ENCODE measurements around the gene ATN1.

ATN1 gene

GRCh38 chr12:6975297-6976032 is 47.7 kb downstream of the ATN1 start:
- DNase-seq (ENCODE audit: low spot score): no peak

DNA sequence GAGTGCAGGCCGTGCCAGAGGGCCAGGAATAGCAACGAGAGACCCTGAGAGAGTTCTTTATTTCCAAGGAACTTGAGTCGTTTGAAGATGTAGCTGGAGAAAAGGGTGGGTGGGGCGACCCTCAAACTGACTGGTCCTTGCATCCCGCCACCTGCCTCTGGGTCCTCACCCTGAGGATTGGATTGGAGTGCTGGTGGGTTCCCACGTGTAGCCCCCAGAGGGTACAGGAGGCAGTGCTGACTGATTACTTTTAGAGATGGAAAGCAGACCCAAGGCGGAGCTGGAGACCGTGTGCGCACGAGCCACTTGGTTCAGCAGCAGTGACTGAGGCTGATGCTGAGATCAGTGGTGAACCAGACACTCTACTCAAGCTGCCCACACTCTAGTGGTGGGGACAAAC is 49.9 kb downstream of the ATN1 start:
- DNase-seq (ENCODE audit: low spot score): no peak

DNA sequence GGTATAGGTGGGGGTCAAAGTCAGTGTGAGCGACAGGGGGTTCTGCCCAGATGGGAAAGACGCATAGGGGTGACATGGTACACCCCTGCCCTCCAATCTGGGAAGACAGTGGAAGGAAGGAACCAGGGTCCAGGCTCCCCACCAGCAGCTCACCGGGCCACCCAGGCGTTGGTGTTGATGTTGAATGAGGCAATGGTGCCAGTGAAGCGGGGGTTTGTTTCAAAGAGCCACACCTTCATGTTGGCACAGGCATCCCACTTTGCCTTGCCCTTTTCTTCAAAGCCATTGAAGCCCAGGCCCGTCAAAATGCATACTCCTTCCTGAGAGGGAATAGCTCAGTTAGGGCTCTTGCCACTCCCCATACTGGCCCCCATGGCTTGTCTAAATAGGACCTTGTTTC is 50.4 kb downstream of the ATN1 start:
- no peak for DNase-seq (ENCODE audit: low spot score)

DNA sequence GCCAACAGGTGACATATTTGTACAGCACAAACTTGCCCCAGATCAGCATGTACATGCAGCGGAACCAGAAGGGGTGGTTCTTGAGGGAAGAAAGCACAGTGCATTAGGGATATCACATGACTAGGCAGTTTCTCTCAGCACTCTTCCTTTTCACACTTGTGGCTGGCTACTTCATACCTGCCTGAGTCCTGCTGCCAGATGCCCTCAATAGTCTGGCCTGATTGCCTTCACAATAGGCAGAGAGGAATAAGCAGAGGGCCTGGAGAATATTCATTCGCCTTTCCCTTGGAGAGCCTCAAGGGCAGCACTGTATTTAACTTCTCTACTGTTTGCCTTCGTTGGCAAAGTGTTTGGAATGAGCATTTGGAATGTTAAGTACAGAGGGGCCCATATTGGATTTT is 50.9 kb downstream of the ATN1 start:
- no peak for DNase-seq (ENCODE audit: low spot score)

- no peak for DNase-seq (ENCODE audit: low spot score)
These were observed 51.3 kb downstream of the ATN1 start for GRCh38 chr12:6979021-6979420.

DNA sequence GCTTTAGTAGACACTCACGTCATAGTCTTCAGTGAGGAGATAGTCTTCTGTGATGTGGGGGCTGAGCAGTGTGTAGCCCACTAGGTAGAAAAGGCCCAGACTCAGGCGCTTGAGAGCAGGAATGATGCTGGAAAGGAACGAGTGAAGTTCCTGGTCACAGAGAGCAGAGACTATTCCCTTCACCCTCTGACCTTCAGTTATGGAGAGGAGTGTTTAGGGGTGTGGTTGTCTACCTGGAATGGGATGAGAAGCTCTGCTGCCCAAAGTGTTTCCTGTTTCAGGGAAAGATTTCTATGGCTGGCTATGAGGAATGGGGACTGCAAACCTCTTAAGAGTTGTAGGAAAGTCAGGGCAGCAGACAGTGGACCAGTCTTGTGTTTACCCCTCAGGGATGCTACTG is 51.7 kb downstream of the ATN1 start:
- no peak for DNase-seq (ENCODE audit: low spot score)

DNA sequence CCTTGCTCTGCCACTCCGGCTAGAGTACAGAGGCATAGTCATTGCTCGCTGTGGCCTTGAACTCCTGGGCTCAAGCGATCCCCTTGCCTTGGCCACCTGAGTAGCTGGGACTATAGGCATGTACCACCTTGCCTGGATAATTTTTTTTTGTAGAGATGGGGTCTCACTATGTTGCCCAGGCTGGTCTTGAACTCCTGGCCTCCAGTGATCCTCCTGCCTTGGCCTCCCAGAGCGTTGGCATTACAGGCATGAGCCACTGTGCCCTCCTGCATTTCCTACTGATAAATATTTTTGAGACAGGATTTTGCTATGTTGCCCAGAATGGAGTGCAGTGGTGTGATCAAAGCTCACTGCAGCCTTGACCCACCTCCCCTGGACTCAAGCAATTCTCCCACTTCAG is 52.3 kb downstream of the ATN1 start:
- DNase-seq (ENCODE audit: low spot score): no peak

DNA sequence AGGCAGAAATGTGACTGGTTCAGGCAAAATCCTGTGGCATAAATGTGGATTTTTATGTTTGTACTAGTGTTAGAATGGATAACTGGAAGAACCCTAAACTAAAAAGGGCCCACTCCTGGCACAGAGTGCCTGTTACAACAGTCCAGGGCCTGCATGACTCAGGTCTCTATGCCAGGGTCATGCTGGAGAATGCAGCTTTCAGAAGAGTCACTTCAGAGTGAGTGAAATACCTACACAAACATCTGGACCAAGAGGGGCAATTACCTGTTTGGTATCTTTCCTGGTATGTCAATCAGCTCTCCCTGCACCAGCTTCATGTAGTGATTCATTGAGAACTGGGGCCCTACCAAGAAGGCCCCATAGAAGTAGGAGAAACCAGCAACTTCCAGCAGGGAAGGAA is 53.0 kb downstream of the ATN1 start:
- DNase-seq (ENCODE audit: low spot score): no peak

- DNase-seq (ENCODE audit: low spot score): no peak
These were observed 53.6 kb downstream of the ATN1 start for GRCh38 chr12:6981152-6982052.

GRCh38 chr12:6982532-6982931 is 54.8 kb downstream of the ATN1 start:
- no peak for DNase-seq (ENCODE audit: low spot score)

- DNase-seq (ENCODE audit: low spot score): no peak
These were observed 60.3 kb downstream of the ATN1 start for GRCh38 chr12:6987956-6988553.
